Uterine smooth muscle cell (primary cell): ENCODE measurements around the gene AIRE. TPM values are rescaled to one million over a fixed set of nuclear protein-coding genes. Genes with fewer than 3 reads are reported as not detected.

Experiments used
- total RNA-seq: library from RNA; depleted of rRNA; stranded (reverse); fragments of >200 nt; gene quantifications from 2 replicates; pipeline ENCODE4 v1.2.3, GENCODE V29; 2014

Gene AIRE
- under 0.01 TPM in 1 of 2 replicates, not detected in the other for total RNA-seq

DNA sequence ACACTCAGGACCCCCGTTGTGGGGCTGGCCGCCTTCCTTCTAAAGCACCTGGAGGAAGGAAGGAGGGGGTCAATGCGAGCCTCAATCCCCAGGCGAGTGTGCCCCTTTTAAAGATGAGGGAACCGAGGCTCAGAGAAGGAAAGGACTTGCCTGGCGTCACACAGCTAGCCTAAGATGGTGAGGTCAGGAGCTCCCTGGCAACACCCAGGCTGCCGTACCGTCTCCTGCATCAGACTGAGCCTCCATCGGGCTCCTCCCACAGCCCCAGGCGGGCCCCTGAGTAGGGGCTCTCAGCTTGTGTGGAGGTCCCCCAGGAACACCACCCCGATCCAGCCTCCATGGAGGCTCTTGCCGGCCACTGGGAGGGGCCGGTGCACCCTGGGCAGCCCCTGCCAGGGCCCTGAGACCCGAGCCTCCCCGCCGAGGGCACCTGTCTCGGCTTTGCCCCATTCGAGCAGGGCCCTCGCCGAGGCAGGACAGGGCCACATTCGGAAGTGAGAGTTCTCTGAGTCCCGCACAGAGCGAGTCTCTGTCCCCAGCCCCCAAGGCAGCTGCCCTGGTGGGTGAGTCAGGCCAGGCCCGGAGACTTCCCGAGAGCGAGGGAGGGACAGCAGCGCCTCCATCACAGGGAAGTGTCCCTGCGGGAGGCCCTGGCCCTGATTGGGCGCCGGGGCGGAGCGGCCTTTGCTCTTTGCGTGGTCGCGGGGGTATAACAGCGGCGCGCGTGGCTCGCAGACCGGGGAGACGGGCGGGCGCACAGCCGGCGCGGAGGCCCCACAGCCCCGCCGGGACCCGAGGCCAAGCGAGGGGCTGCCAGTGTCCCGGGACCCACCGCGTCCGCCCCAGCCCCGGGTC is at the start of gene AIRE:
AIRE (plus strand) TSS at position 739 of the 855 bp plus-strand sequence. CDS start 131 bp downstream, outside the sequence.

DNA sequence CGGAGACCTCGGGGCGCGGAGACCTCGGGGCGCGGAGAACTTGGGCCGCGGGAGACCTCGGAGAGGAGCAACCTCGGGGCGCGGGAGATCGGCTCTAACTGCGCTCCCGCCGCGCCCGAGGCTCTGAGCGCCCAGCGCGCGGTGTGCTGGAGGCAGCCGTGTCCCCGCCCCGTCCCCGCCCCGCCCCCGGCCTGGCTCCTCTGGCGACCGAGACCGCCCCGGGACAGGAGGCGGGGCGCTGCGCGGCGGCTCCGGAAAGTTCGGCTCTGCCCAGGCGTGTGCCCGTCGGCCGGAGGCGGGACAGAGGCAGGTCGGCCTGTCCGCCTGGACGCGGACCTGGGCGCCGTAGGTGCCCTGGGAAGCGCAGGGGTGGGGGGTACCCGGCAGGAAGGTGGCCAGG is 44.8 kb upstream of the AIRE start, which contains the start of gene ICOSLG:
ICOSLG (minus strand) TSS at position 102 of the 400 bp plus-strand sequence. CDS start 126 bp downstream, outside the sequence.

DNA sequence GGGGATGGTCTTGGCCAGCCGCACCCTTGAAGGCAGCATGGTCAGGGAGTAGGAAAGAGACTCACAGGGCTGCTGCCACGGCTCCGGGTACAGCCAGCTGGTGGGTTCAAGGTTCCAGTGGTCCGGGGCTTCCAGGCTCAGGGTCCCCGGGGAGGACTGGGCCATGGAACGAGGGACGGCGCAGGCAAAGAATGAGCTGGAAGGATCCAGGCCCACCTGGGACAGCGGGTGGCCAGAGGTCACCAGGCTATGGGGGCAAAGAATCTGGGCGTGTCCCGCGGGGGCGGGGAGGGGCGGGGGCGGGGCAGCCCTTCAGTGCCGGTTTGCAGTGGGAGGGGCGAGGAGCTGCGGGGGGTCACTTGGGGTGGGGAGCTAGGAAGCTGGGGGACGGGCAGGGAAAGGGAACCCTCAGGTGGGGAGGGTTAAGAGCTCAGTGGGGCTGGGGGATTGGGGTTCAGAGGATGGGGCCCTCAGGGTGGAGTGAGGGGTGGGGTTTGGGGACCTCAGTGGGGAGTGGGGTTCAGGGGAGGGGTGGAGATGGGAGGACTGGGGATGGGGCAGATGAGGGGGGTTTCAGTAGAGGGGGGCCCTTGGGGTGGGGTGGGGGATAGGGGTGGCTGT is 23.9 kb upstream of the AIRE start, which contains the start of gene DNMT3L:
DNMT3L (minus strand) TSS at position 223 of the 621 bp plus-strand sequence. CDS start 638 bp downstream, outside the sequence.

DNA sequence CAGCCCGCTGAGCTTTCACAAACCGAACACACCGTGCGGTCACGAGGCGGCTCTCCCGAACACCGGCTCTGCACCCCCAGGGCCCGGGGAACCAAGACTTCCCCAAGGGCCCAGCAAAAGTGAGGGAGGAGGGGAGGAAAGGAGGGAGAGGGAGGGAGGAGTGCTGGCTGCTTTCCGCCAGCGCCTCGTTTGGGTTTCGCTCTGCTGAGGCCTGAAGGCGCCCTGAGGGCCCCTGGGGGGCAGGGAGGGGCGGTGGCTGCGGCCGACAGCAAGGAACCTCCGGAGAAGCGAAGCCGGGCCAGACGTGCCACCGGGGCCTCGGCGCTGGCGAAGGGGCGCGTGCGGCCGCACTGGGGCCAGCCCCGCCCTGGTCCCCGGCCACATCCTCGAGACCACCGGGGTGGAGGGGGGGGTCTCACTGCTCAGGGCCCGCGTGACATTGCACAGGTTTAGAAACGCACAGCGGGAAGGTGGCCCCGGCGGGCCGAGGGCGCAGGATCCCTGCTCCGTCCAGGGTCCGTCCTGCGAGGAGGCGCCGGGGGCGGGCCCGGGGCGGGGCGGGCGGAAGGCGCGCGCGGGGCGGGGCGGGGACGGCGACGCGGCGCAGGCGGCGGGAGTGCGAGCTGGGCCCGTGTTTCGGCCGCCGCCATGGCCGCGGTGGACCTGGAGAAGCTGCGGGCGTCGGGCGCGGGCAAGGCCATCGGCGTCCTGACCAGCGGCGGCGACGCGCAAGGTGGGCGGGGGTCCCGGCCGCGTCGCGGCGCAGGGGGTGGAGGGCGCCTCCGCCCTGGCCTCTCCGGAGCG is 14.0 kb downstream of the AIRE start, which contains the start of gene PFKL:
PFKL (plus strand) TSS at position 596 of the 804 bp plus-strand sequence; CDS start at position 649, 53 bp downstream.

DNA sequence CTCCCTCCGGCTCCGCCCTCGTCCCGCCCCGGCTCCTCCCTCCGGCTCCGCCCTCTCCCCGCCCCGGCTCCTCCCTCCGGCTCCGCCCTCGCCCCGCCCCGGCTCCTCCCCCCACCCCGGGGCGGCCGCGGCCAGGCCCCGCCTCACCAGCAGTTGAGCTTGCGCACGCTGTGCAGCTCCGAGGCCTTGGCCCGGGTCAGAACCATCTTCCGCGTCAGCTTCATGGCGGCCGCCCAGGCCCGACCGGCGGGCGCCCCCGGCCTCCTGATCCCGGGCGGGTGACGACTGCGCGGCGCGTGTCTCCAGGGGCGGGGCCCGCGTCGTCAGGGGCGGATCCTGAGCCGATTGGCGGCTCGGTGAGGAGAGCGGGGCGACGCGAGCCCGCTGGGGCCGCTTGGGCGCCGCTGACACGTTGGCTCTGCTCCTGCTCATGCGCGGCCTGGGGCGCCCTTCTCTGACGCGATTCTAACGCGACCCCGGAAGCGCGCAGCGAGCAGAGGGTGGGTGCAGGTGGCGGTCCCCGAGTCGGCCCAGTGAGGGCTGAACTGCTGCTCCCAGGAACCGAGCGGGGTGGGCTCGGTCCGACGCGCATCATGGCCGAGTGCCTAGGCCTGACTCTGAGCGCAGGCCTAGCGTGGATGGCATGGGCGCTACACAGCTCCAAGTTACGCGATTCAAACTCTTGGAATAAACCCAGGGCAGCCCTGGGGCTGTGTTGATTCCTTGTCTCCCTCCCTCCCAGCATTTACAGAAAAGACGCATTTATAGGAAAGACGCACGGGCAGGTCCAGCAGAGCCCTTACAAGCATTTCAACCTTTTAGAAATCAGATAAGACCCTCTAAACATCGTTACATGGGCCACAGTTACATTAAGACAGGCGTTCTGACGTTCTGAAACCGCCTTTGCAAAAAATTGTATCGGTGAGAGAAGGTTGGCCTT is 53.6 kb downstream of the AIRE start, which contains the start of gene CFAP410:
CFAP410 (minus strand) TSS at position 420 of the 940 bp plus-strand sequence; CDS start at position 224, 196 bp downstream.

Other genes starting within 250 kb of the AIRE start
- gene PWP2, start 178.5 kb upstream of the AIRE start, total RNA-seq: 7.4 and 35.6 TPM in 2 replicates
- 18.9 and 24.0 TPM in 2 replicates for gene GATD3, start 152.2 kb upstream of the AIRE start, total RNA-seq
- 0.11 and 0.50 TPM in 2 replicates for gene ICOSLG, start 44.9 kb upstream of the AIRE start, total RNA-seq
- gene DNMT3L, start 24.0 kb upstream of the AIRE start, total RNA-seq: not detected in 2 replicates
- 232 and 303 TPM in 2 replicates for gene PFKL, start 14.2 kb downstream of the AIRE start, total RNA-seq
- 10.8 and 13.1 TPM in 2 replicates for gene CFAP410, start 53.5 kb downstream of the AIRE start, total RNA-seq
- gene TRPM2, start 67.7 kb downstream of the AIRE start, total RNA-seq: under 0.01 TPM in 1 of 2 replicates, not detected in the other
- gene LRRC3, start 169.6 kb downstream of the AIRE start, total RNA-seq: 0.33 and 0.37 TPM in 2 replicates